ENCODE measurements around the gene EPHA6.
A peak's percentile ranks its signal among the peaks of the same experiment; 100 is the strongest.

The EPHA6 gene

GRCh38 chr3:96813820-96814650 lies at the start of gene EPHA6:
Gene EPHA6 (plus strand): TSS chr3:96814594.
- peak; percentile 9 for DNase-seq (ENCODE audit: low read depth)

- no peak for DNase-seq (ENCODE audit: low read depth)
These were observed 37.6 kb upstream of the EPHA6 start for GRCh38 chr3:96776818-96777217.

- no peak for DNase-seq (ENCODE audit: low read depth)
These were observed 34.6 kb upstream of the EPHA6 start for GRCh38 chr3:96779810-96780209.

GRCh38 chr3:96796101-96796500 lies 18.3 kb upstream of the EPHA6 start:
- DNase-seq (ENCODE audit: low read depth): no peak

GRCh38 chr3:96803870-96804269 lies 10.5 kb upstream of the EPHA6 start:
- no peak for DNase-seq (ENCODE audit: low read depth)

GRCh38 chr3:96806341-96806740 lies 8.1 kb upstream of the EPHA6 start:
- no peak for DNase-seq (ENCODE audit: low read depth)

GRCh38 chr3:96813134-96813819 lies 1.1 kb upstream of the EPHA6 start:
- peak; percentile 14 for DNase-seq (ENCODE audit: low read depth)

GRCh38 chr3:96814651-96815567 lies 515 bp downstream of the EPHA6 start:
- no peak for DNase-seq (ENCODE audit: low read depth)

- no peak for DNase-seq (ENCODE audit: low read depth)
These were observed 16.8 kb downstream of the EPHA6 start for GRCh38 chr3:96831175-96831574.

GRCh38 chr3:96833301-96833700 lies 18.9 kb downstream of the EPHA6 start:
- DNase-seq (ENCODE audit: low read depth): no peak

GRCh38 chr3:96836153-96836915 lies 21.9 kb downstream of the EPHA6 start:
- no peak for DNase-seq (ENCODE audit: low read depth)

- DNase-seq (ENCODE audit: low read depth): no peak
These were observed 29.3 kb downstream of the EPHA6 start for GRCh38 chr3:96843505-96844203.

GRCh38 chr3:96844204-96844514 lies 29.8 kb downstream of the EPHA6 start:
- no peak for DNase-seq (ENCODE audit: low read depth)

GRCh38 chr3:96852849-96853248 lies 38.5 kb downstream of the EPHA6 start:
- DNase-seq (ENCODE audit: low read depth): no peak

- DNase-seq (ENCODE audit: low read depth): no peak
These were observed 46.5 kb downstream of the EPHA6 start for GRCh38 chr3:96860882-96861281.

- DNase-seq (ENCODE audit: low read depth): no peak
These were observed 48.8 kb downstream of the EPHA6 start for GRCh38 chr3:96863129-96863740.

GRCh38 chr3:96865605-96866004 lies 51.2 kb downstream of the EPHA6 start:
- DNase-seq (ENCODE audit: low read depth): no peak

GRCh38 chr3:96869316-96869715 lies 54.9 kb downstream of the EPHA6 start:
- DNase-seq (ENCODE audit: low read depth): no peak

- no peak for DNase-seq (ENCODE audit: low read depth)
These were observed 63.1 kb downstream of the EPHA6 start for GRCh38 chr3:96877510-96877909.

- DNase-seq (ENCODE audit: low read depth): no peak
These were observed 85.6 kb downstream of the EPHA6 start for GRCh38 chr3:96900031-96900430.

- no peak for DNase-seq (ENCODE audit: low read depth)
These were observed 86.2 kb downstream of the EPHA6 start for GRCh38 chr3:96900566-96900965.

All from fibroblast of gingiva (primary cell).